ENCODE results near the gene INKA2.

GRCh38 chr1:111778541-111779051 lies 39.4 kb upstream of the INKA2 start:
- TF ChIP-seq CTCF (IDR thresholded peaks at IDR 0.05) (no peak), POLR2A (IDR thresholded peaks at IDR 0.05) (no peak)

Measured in body of pancreas (tissue), 4 donors.